Measurements from ENCODE around the gene SERGEF.

The SERGEF gene

GRCh38 chr11:17792161-17792560 lies 220.7 kb downstream of the SERGEF start:
- in situ Hi-C loops (cut with MboI; ENCODE audit: low sequenced_read_pairs): no loop called here

GRCh38 chr11:17791144-17791543 lies 221.7 kb downstream of the SERGEF start:
- in situ Hi-C loops (cut with MboI; ENCODE audit: low sequenced_read_pairs): no loop called here

- in situ Hi-C loops (cut with MboI; ENCODE audit: low sequenced_read_pairs): no loop called here
Observed at GRCh38 chr11:17790453-17790852, 222.4 kb downstream of the SERGEF start.

GRCh38 chr11:17788084-17788483 lies 224.8 kb downstream of the SERGEF start:
- in situ Hi-C loops (cut with MboI; ENCODE audit: low sequenced_read_pairs): no loop called here

- in situ Hi-C loops (cut with MboI; ENCODE audit: low sequenced_read_pairs): no loop called here
Observed at GRCh38 chr11:17786824-17787525, 225.9 kb downstream of the SERGEF start.

- in situ Hi-C loops (cut with MboI; ENCODE audit: low sequenced_read_pairs): no loop called here
Observed at GRCh38 chr11:17783878-17784277, 229.0 kb downstream of the SERGEF start.

GRCh38 chr11:17782603-17783337 lies 230.1 kb downstream of the SERGEF start:
- in situ Hi-C loops (cut with MboI; ENCODE audit: low sequenced_read_pairs): no loop called here

- in situ Hi-C loops (cut with MboI; ENCODE audit: low sequenced_read_pairs): no loop called here
Observed at GRCh38 chr11:17782145-17782544, 230.7 kb downstream of the SERGEF start.

GRCh38 chr11:17781626-17782025 lies 231.2 kb downstream of the SERGEF start:
- in situ Hi-C loops (cut with MboI; ENCODE audit: low sequenced_read_pairs): no loop called here

- in situ Hi-C loops (cut with MboI; ENCODE audit: low sequenced_read_pairs): no loop called here
Observed at GRCh38 chr11:17781221-17781620, 231.6 kb downstream of the SERGEF start.

- in situ Hi-C loops (cut with MboI; ENCODE audit: low sequenced_read_pairs): no loop called here
Observed at GRCh38 chr11:17780668-17781067, 232.2 kb downstream of the SERGEF start.

GRCh38 chr11:17779861-17780594 lies 232.8 kb downstream of the SERGEF start:
- in situ Hi-C loops (cut with MboI; ENCODE audit: low sequenced_read_pairs): no loop called here

GRCh38 chr11:17778956-17779860 lies 233.6 kb downstream of the SERGEF start:
- in situ Hi-C loops (cut with MboI; ENCODE audit: low sequenced_read_pairs): no loop called here

GRCh38 chr11:17778352-17778751 lies 234.5 kb downstream of the SERGEF start:
- in situ Hi-C loops (cut with MboI; ENCODE audit: low sequenced_read_pairs): no loop called here

GRCh38 chr11:17777738-17778091 lies 235.1 kb downstream of the SERGEF start:
- in situ Hi-C loops (cut with MboI; ENCODE audit: low sequenced_read_pairs): no loop called here

- in situ Hi-C loops (cut with MboI; ENCODE audit: low sequenced_read_pairs): no loop called here
Observed at GRCh38 chr11:17777086-17777737, 235.6 kb downstream of the SERGEF start.

- in situ Hi-C loops (cut with MboI; ENCODE audit: low sequenced_read_pairs): no loop called here
Observed at GRCh38 chr11:17776212-17776875, 236.5 kb downstream of the SERGEF start.

GRCh38 chr11:17775507-17776211 lies 237.2 kb downstream of the SERGEF start:
- in situ Hi-C loops (cut with MboI; ENCODE audit: low sequenced_read_pairs): no loop called here

GRCh38 chr11:17775035-17775348 lies 237.9 kb downstream of the SERGEF start:
- in situ Hi-C loops (cut with MboI; ENCODE audit: low sequenced_read_pairs): no loop called here
